Amniotic stem cell (primary cell): ENCODE data around the gene CPSF4.
A peak's percentile ranks its signal among the peaks of the same experiment; 100 is the strongest.
"Not testable (repeated sequence)": the region's sequence is repeated elsewhere in the genome, so short reads cannot be mapped to it uniquely, and the experiment has no call there.

Source experiments
- DNase-seq: peaks from one replicate; lab custom pipeline; 2025; lab: John Stamatoyannopoulos, UW

CPSF4 gene

GRCh38 chr7:99493823-99494222 is 55.1 kb downstream of the CPSF4 start:
- DNase-seq, result no peak

GRCh38 chr7:99497766-99498545 is 59.2 kb downstream of the CPSF4 start:
- DNase-seq, result no peak

GRCh38 chr7:99498546-99498944 is 59.8 kb downstream of the CPSF4 start:
- DNase-seq, result no peak

- DNase-seq, result no peak
Measured at GRCh38 chr7:99499371-99499720, 60.6 kb downstream of the CPSF4 start.

- peak; percentile 94 for DNase-seq
Measured at GRCh38 chr7:99499721-99500636, 61.2 kb downstream of the CPSF4 start, which contains the start of gene ZNF394. TSS of gene ZNF394 (minus strand) at chr7:99500281. CDS start at chr7:99500093, 188 bp downstream.

GRCh38 chr7:99500637-99501009 is 61.9 kb downstream of the CPSF4 start:
- DNase-seq, result no peak

- DNase-seq, result not testable (repeated sequence)
Measured at GRCh38 chr7:99501236-99501635, 62.5 kb downstream of the CPSF4 start.

- no peak for DNase-seq
Measured at GRCh38 chr7:99504281-99504602, 65.5 kb downstream of the CPSF4 start.

- peak; percentile 96 for DNase-seq
Measured at GRCh38 chr7:99504603-99505323, 66.0 kb downstream of the CPSF4 start, which contains the start of gene ZKSCAN5. TSS of gene ZKSCAN5 (plus strand) at chr7:99504662. CDS start at chr7:99506045, 1,383 bp downstream.

GRCh38 chr7:99505324-99505662 is 66.5 kb downstream of the CPSF4 start:
- no peak for DNase-seq
